Thymus (tissue), 11 donors: Measurements from ENCODE around the gene ABCA4. TPM values are rescaled to one million over a fixed set of nuclear protein-coding genes. Genes with fewer than 3 reads are reported as not detected.

Experiments
- DNase-seq, 9 donors: peaks; one replicate each; pipeline ENCODE4 v3.0.0-alpha.2; 2013; ENCODE audit warnings: low spot score in 9 of 9, low read depth in 6 of 9, missing footprints in 1 of 9
- H3K27ac ChIP-seq, 2 donors: one replicate each; pipeline ENCODE4 v1.5.1; 2013; ENCODE audit warnings: control low read depth in 1 of 2, low read depth in 1 of 2, low read length in 1 of 2, mild to moderate bottlenecking in 1 of 2, moderate library complexity in 1 of 2
- H3K27me3 ChIP-seq, 2 donors: one replicate each; pipeline ENCODE4 v1.5.1; 2013; ENCODE audit warnings: low read length in 1 of 2; ENCODE audit not compliant: control insufficient read depth in 2 of 2, insufficient read depth in 1 of 2
- H3K36me3 ChIP-seq, 2 donors: one replicate each; pipeline ENCODE4 v1.5.1; 2013; ENCODE audit warnings: low read length in 1 of 2, mild to moderate bottlenecking in 1 of 2, moderate library complexity in 1 of 2; ENCODE audit not compliant: control insufficient read depth in 2 of 2, insufficient read depth in 2 of 2
- H3K4me1 ChIP-seq, 2 donors: one replicate each; pipeline ENCODE4 v1.5.1; 2013; ENCODE audit warnings: low read length in 2 of 2; ENCODE audit not compliant: control insufficient read depth in 2 of 2, insufficient read depth in 2 of 2
- H3K4me3 ChIP-seq, 2 donors: one replicate each; pipeline ENCODE4 v1.5.1; 2013; ENCODE audit warnings: low read length in 2 of 2, control low read depth in 1 of 2, mild to moderate bottlenecking in 1 of 2
- H3K9me3 ChIP-seq, 2 donors: one replicate each; pipeline ENCODE4 v1.5.1; 2013; ENCODE audit warnings: low read length in 1 of 2, mild to moderate bottlenecking in 1 of 2; ENCODE audit not compliant: control insufficient read depth in 2 of 2, insufficient read depth in 1 of 2
- WGBS: extraction: QIAGEN DNeasy Blood & Tissue Kit; methylation state at CpG from one replicate; pipeline ENCODE4 v1.1.7; 2013; 5-methylcytosine and 5-hydroxymethylcytosine counted together
- polyA plus RNA-seq: library from polyadenylated mRNA; stranded (reverse); fragments of 200-250 nt; gene quantifications from one replicate; pipeline ENCODE4 v1.2.3, GENCODE V29; 2013
- total RNA-seq: library from RNA; stranded (reverse); fragments of 120-200 nt; gene quantifications from one replicate; pipeline ENCODE4 v1.2.4, GENCODE V29; 2013
- donor health status: healthy.

Gene ABCA4
- total and polyA plus RNA-seq, 2 donors: 0.24 to 2.0 TPM

DNA sequence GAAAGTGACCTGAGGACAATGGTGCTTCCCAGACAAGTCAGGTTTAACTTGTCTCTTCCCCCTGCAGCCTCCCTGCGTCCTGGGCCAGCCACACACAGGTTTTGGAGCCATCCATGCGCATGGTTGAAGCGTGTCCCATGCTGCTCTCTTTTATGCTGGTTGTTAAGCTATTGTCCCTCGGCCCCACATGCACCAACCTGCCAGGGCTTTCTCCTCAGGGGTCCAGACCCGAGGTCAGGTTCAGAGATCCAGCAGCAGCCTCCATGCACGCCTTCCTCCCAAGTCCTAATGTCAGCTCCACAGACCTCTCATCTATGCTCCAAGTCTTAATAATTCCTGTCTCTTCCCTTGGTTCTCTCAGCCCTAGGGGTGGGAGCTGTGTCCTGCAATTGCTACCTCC lies 1.6 kb downstream of the ABCA4 start:
- 94% methylated on average over 6 of the region's 6 CpGs for WGBS
- no peaks in the 10 kb centered on the region for H3K36me3 ChIP-seq
- no peaks in the 10 kb centered on the region for H3K27me3 ChIP-seq
- no peaks in the 10 kb centered on the region for H3K4me1 ChIP-seq
- no peak overlapping the region for H3K27ac ChIP-seq
- DNase-seq: no peak
- no peak overlapping the region for H3K4me3 ChIP-seq
- H3K9me3 ChIP-seq: no peaks in the 10 kb centered on the region

DNA sequence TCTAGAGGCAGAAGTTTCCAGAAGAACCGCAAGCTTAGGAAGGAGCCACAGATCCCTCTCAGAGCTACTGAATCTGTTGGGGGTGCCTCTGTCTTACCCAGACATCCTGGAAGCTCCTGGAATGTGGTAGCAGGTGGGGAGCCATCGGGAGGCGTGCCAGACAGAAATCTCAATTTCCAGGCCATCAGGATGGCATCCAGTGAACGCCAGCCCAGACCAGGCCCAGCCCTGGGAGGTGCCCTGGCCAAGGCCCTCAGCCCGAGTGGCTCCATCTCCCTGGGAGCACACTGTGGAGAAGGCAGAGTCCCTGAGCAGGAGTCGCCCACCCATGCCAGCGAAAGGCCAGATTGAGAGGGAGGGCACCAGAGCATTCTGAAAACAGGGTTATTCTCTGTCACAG lies 2.5 kb downstream of the ABCA4 start:
- H3K4me1 ChIP-seq: no peaks in the 10 kb centered on the region
- DNase-seq: no peak
- 97% methylated on average over 7 of the region's 7 CpGs for whole genome bisulfite sequencing
- H3K4me3 ChIP-seq: no peak overlapping the region
- no peak overlapping the region for H3K27ac ChIP-seq
- H3K36me3 ChIP-seq: no peaks in the 10 kb centered on the region
- H3K9me3 ChIP-seq: no peaks in the 10 kb centered on the region
- no peaks in the 10 kb centered on the region for H3K27me3 ChIP-seq

DNA sequence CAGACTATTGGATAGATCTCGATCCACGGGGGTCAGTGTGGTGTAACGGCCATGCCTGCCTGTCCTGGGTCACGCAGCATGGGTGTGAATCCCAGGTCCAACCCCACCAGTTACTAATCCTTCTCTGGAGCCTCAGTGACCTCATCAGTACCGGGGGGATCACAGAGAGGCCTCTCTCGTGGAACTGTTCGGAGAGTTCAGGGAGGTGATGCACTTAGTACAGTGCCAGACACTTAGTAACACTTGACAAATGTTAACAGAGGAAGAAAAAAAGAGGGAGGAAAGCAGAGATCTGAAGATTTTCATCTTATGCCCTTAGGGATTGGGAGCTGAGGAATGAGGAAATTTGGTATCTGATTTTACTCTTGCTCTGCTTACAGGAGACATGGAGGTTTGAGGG lies 2.9 kb downstream of the ABCA4 start:
- Histone ChIP-seq H3K27ac (no peak overlapping the region), H3K9me3 (no peaks in the 10 kb centered on the region), H3K36me3 (no peaks in the 10 kb centered on the region), H3K4me1 (no peaks in the 10 kb centered on the region), H3K27me3 (no peaks in the 10 kb centered on the region), H3K4me3 (no peak overlapping the region)
- WGBS: 95% methylated on average over 7 of the region's 7 CpGs
- no peak for DNase-seq

DNA sequence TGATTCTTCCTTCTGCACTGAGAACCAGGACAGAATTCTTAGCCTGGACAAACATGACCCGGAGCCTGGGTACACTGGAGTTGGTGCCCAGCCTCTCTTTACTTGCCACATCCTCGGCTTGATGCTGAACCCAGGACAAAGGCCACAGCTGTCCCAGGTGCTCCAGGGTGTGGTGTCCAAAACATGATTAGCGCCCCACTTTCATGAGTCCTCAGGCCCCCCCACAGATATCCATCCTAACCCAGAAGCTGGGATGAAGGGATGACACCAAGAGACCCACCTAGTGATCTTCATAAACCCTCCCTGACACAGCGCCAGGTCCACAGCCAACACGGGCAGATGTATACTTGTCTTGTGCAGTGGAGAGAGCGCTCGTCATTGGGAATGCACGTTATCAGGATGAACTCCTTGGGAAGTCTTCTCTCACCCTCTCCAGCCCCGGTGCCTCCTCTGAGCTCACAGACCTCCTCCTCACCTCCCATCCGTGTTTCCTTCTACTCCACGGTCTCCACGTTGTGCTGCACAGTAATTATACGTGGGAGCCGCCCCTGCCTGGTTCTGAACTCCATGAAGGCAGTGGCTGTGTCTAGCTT lies 3.6 kb downstream of the ABCA4 start:
- H3K9me3 ChIP-seq: no peaks in the 10 kb centered on the region
- no peaks in the 10 kb centered on the region for H3K36me3 ChIP-seq
- no peak overlapping the region for H3K4me3 ChIP-seq
- H3K27me3 ChIP-seq: no peaks in the 10 kb centered on the region
- DNase-seq: no peak
- H3K27ac ChIP-seq: no peak overlapping the region
- 97% methylated on average over 14 of the region's 14 CpGs for WGBS
- no peaks in the 10 kb centered on the region for H3K4me1 ChIP-seq

DNA sequence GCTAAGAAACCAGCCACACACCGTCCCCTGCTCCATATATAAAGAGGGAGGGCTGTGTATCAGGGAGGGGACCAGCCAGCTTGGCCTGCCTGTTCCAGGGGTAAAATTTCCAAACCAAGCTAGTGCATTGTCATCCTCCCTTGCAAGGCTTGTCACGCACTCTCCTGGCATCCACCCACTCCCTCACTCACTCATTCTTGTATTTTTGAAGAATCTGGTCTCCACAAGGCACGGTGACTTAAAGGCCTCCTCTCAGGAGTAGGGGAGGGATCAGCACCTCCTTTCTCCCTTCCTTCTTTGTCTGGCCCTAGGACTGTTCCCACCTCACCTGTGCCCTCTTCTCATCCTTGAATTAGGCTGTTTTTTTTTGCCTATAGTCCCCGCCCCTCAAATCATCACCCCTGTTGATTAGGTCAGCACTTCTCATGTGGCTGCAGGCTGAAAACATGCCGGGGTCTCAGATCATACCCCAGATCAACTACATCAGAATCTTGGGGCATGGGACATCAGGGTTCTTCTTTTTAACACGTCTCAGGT lies 5.0 kb downstream of the ABCA4 start:
- no peak for DNase-seq
- H3K36me3 ChIP-seq: no peaks in the 10 kb centered on the region
- 92% methylated on average over 6 of the region's 6 CpGs for WGBS
- H3K27ac ChIP-seq: no peak overlapping the region
- no peaks in the 10 kb centered on the region for H3K27me3 ChIP-seq
- H3K4me1 ChIP-seq: peaks cover 0 to 6% of the 10 kb centered on the region in 2 donors
- no peak overlapping the region for H3K4me3 ChIP-seq
- H3K9me3 ChIP-seq: no peaks in the 10 kb centered on the region

DNA sequence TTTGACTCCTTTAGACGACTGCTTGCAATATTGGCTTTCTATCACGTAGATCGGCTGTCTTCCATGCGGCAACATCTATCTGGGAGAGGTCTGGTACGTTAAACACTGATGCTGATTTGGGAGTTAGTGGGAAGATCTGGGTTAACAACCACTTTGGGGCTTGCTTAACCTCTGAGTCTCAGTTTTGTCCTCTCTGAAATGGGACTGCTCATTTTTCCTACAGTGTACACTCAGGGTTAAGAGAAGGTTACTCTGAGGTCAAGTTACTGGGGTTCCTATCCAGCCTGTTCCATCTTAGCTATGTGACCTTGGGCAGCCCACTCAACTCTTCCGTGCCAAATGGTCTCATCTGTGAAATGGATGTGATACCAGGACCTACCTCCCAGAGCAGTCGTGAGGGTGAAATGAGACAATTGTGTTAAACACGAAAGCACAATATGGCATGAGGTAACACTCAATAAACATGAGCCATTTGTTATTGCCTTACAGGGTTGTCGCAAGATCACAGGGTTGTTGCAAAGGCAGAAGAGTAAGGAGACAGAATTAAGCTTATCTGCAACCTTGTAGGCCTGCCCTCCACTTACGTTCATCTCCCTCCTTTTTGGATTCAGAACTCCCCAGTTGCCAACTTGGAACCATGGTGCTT lies 5.6 kb downstream of the ABCA4 start:
- no peaks in the 10 kb centered on the region for H3K36me3 ChIP-seq
- 98% methylated on average over 10 of the region's 10 CpGs for WGBS
- H3K27ac ChIP-seq: no peak overlapping the region
- no peak for DNase-seq
- H3K27me3 ChIP-seq: no peaks in the 10 kb centered on the region
- H3K4me1 ChIP-seq: peaks cover 0 to 6% of the 10 kb centered on the region in 2 donors
- H3K4me3 ChIP-seq: no peak overlapping the region
- H3K9me3 ChIP-seq: no peaks in the 10 kb centered on the region

DNA sequence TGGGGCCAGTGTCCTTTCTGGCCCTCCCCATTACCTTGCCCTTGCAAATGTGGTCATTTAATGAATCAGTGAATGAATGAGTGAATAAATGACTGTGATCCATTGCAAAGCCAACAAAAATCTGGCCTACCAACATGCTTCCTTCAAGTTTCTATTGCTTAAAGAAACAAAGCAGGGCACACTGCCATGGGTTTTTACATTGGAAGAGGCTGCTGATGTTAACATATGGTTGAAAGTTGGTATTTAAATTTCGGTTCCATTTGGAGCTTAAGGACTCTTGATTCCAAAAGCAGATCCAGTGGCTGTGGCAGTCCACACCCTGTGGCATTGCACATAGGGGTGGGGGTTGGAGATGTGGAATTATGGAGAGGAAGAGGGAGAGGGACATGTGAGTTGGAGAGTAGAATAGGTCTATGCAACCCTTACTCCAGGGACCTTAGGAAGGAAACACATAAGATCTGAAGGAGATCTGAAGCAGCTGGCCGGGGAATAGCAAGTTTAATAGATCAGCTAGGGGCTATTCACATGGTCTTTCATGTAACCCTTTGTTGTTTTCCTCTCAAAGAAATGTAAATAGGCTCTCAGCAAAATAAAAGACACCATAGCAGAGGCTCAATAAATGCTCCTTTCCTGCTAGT lies 7.2 kb downstream of the ABCA4 start:
- DNase-seq: no peak
- no peaks in the 10 kb centered on the region for H3K36me3 ChIP-seq
- H3K9me3 ChIP-seq: no peaks in the 10 kb centered on the region
- peaks cover 0 to 9% of the 10 kb centered on the region in 2 donors for H3K4me1 ChIP-seq
- H3K27me3 ChIP-seq: no peaks in the 10 kb centered on the region
- no peak overlapping the region for H3K27ac ChIP-seq
- 96% methylated on average over 2 of the region's 2 CpGs for WGBS
- H3K4me3 ChIP-seq: no peak overlapping the region

DNA sequence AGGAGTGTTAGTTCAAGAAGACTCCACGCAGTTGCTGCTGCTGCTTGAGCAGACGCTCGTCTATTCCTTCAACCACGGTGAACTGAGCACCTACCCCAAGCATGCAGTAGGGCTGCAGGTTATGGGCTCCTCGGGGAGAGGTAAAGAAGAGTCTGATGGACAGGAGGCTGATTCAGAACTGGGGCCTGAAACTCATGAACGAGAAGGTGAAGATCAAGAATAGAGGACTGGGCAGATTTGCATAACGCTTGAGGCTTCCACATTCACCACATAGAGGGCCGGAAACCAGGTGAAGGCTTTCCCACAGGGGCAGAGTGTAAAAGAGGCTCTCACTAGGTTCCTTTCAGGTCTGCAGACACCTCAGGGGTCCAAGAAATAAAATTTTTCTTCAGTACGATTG lies 9.1 kb downstream of the ABCA4 start:
- no peak overlapping the region for H3K27ac ChIP-seq
- DNase-seq: no peak
- H3K4me3 ChIP-seq: no peak overlapping the region

DNA sequence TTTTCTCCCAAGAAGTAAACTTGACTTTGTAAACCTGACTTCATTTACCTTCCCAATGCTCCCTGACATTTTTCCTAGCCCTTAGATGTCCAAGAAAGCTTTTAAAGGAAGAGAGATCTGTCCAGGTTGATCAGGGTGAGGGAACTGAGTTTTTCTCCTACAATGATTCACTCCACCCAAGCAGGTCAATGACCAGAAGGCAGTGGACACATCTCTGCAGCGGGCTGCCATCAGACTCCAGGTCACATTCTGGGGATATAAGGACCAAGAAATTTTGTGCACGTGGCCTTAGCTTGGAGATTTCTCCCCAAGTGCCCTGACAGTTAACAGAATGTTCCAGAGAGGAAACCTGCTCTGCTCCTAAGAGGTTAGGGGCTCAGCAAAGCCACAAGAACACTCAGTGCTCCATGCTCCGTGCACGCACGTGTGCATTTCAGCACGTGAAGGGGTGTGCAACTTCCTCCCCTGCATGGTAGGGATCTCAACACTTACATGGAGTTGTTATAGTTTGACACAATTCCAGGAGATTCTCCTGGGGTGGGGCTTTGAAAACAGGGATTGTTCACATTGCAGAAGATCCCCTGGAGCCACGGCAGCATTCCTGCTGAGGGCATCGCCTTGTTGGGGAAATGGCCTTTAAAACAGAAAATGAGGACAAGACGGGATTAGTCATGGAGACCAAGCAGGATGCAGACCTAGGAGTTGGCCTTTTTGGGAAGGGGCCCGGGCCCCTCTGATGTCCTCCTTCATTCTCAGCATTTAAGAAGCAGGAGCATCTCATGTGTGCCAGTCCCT lies 9.8 kb downstream of the ABCA4 start:
- no peaks in the 10 kb centered on the region for H3K9me3 ChIP-seq
- H3K27me3 ChIP-seq: peaks cover 0 to 11% of the 10 kb centered on the region in 2 donors
- no peak overlapping the region for H3K27ac ChIP-seq
- H3K4me1 ChIP-seq: peaks cover 0 to 11% of the 10 kb centered on the region in 2 donors
- no peak for DNase-seq
- no peaks in the 10 kb centered on the region for H3K36me3 ChIP-seq
- H3K4me3 ChIP-seq: no peak overlapping the region
- WGBS: 94% methylated on average over 10 of the region's 10 CpGs

More for the DNA sequence above, 9.1 kb downstream of the ABCA4 start:
- Histone ChIP-seq H3K27me3 (peaks cover 0 to 8% of the 10 kb centered on the region in 2 donors), H3K9me3 (no peaks in the 10 kb centered on the region), H3K4me1 (peaks cover 0 to 9% of the 10 kb centered on the region in 2 donors), H3K36me3 (no peaks in the 10 kb centered on the region)
- WGBS: 93% methylated on average over 9 of the region's 9 CpGs
